HepG2 (cell line): Measurements from ENCODE around the gene RPS6KL1.

ENCODE experiments used
- CEBPB ChIP-seq: IDR thresholded peaks from 2 replicates; pipeline ENCODE4 v1.6.1; 2011; ENCODE audit warnings: low read depth, low read length, improper control_type of control experiment, borderline replicate concordance
- CREB3 ChIP-seq: sonication (generic); formaldehyde crosslinking; IDR thresholded peaks from 2 replicates; pipeline ENCODE4 v1.5.0; 2020; ENCODE audit warnings: missing genetic modification reagents
- JUNB ChIP-seq: sonication (generic); formaldehyde crosslinking; IDR thresholded peaks from 2 replicates; pipeline ENCODE4 v1.8.0; 2022; ENCODE audit warnings: missing genetic modification reagents, mild to moderate bottlenecking, borderline replicate concordance
- NFIC ChIP-seq: IDR thresholded peaks from 2 replicates; pipeline ENCODE4 v1.6.1; 2012; ENCODE audit warnings: mild to moderate bottlenecking, low read length, inconsistent platforms
- SIN3A ChIP-seq: IDR thresholded peaks from 2 replicates; pipeline ENCODE4 v1.6.1; 2011; ENCODE audit warnings: low read depth, mild to moderate bottlenecking, control low read depth, low read length, borderline replicate concordance

- no peak for TF ChIP-seq SIN3A
- TF ChIP-seq NFIC = no peak
- no peak for TF ChIP-seq CREB3
- no peak for TF ChIP-seq CEBPB
- no peak for TF ChIP-seq JUNB (CRISPR knock-in tag)
Observed at GRCh38 chr14:74932401-74932901, 9.4 kb upstream of the RPS6KL1 start.
